ENCODE results near the gene UBAP2.

DNA sequence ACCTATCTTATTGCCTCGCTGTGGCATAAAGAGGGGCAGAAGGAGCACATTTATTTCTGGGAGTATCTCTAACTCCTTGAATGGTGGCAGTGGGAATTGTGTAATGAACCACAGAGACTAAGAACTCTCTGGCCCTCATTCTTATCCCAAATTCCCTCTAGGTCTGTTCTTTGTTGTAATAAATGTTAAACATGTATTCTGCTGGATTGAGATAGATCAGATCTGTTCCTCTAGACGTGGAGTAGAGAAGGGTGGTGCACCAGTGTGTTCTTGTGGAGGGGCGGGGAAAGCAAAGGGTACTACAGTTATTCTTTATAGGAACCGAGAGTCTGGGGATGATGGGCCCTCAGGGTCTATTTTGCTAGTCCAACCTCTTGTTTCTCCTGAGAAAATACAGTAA is 141.3 kb downstream of the UBAP2 start:
- no peak for TF ChIP-seq POLR2AphosphoS5 (IDR thresholded peaks at IDR 0.05)
- no peak for TF ChIP-seq POLR2A (IDR thresholded peaks at IDR 0.05)
- TF ChIP-seq, protein P1, sequence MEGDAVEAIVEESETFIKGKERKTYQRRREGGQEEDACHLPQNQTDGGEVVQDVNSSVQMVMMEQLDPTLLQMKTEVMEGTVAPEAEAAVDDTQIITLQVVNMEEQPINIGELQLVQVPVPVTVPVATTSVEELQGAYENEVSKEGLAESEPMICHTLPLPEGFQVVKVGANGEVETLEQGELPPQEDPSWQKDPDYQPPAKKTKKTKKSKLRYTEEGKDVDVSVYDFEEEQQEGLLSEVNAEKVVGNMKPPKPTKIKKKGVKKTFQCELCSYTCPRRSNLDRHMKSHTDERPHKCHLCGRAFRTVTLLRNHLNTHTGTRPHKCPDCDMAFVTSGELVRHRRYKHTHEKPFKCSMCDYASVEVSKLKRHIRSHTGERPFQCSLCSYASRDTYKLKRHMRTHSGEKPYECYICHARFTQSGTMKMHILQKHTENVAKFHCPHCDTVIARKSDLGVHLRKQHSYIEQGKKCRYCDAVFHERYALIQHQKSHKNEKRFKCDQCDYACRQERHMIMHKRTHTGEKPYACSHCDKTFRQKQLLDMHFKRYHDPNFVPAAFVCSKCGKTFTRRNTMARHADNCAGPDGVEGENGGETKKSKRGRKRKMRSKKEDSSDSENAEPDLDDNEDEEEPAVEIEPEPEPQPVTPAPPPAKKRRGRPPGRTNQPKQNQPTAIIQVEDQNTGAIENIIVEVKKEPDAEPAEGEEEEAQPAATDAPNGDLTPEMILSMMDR (IDR thresholded peaks at IDR 0.05): no peak

Data from suprapubic skin (tissue), 4 donors.